Activated naive CD8-positive, alpha-beta T cell treated with anti-CD3 and anti-CD28 coated beads, Interleukin-2, amount 50 U/mL, for 16 hours (primary cell): ENCODE results near the gene PI4K2A.
A peak's percentile ranks its signal among the peaks of the same experiment; 100 is the strongest.
"Not testable (repeated sequence)": the region's sequence is repeated elsewhere in the genome, so short reads cannot be mapped to it uniquely, and the experiment has no call there.

ENCODE experiments used
- DNase-seq: peaks from one replicate; pipeline ENCODE4 v3.0.0-alpha.2; 2020; ENCODE audit warnings: low read depth, low spot score

The PI4K2A gene

GRCh38 chr10:97632949-97633884 lies 7.3 kb upstream of the PI4K2A start, which contains the start of gene MORN4:
Gene MORN4, minus strand, starts transcription at chr10:97633500. Its CDS starts 13,847 bp downstream, at chr10:97619653.
- peak; percentile 82 for DNase-seq

- no peak for DNase-seq
Observed at GRCh38 chr10:97633921-97634320, 6.5 kb upstream of the PI4K2A start.

GRCh38 chr10:97635577-97635976 lies 4.9 kb upstream of the PI4K2A start:
- no peak for DNase-seq

GRCh38 chr10:97639090-97639489 lies 1.4 kb upstream of the PI4K2A start:
- not testable (repeated sequence) for DNase-seq

GRCh38 chr10:97640868-97641811 lies 669 bp downstream of the PI4K2A start:
- no peak for DNase-seq

- not testable (repeated sequence) for DNase-seq
Observed at GRCh38 chr10:97642471-97643159, 2.1 kb downstream of the PI4K2A start.

- no peak for DNase-seq
Observed at GRCh38 chr10:97643441-97643985, 3.0 kb downstream of the PI4K2A start.

GRCh38 chr10:97644936-97645335 lies 4.5 kb downstream of the PI4K2A start:
- no peak for DNase-seq

GRCh38 chr10:97647556-97647955 lies 7.1 kb downstream of the PI4K2A start:
- no peak for DNase-seq

GRCh38 chr10:97648562-97649404 lies 8.3 kb downstream of the PI4K2A start:
- no peak for DNase-seq

- DNase-seq, result not testable (repeated sequence)
Observed at GRCh38 chr10:97649405-97649750, 8.9 kb downstream of the PI4K2A start.

GRCh38 chr10:97650726-97651125 lies 10.3 kb downstream of the PI4K2A start:
- DNase-seq, result no peak

- DNase-seq, result no peak
Observed at GRCh38 chr10:97651773-97652172, 11.3 kb downstream of the PI4K2A start.

- no peak for DNase-seq
Observed at GRCh38 chr10:97656777-97657176, 16.3 kb downstream of the PI4K2A start.

GRCh38 chr10:97659589-97659988 lies 19.1 kb downstream of the PI4K2A start:
- DNase-seq, result no peak

- DNase-seq, result no peak
Observed at GRCh38 chr10:97664282-97664850, 23.9 kb downstream of the PI4K2A start.

- DNase-seq, result no peak
Observed at GRCh38 chr10:97666992-97667391, 26.5 kb downstream of the PI4K2A start.

GRCh38 chr10:97667463-97667862 lies 27.0 kb downstream of the PI4K2A start:
- DNase-seq, result no peak

GRCh38 chr10:97669571-97669970 lies 29.1 kb downstream of the PI4K2A start:
- no peak for DNase-seq
